HUDEP-2 (cell line): Measurements from ENCODE around the gene DNTT.

Experiments
- DNase-seq, 76 experiments: peaks; one replicate each; lab custom pipeline; 2025; ENCODE audit not compliant: unreplicated experiment in 76 of 76; lab: John Stamatoyannopoulos, UW

DNTT gene

GRCh38 chr10:96275685-96276418 lies 28.4 kb upstream of the DNTT start:
- no peak for DNase-seq

- DNase-seq = no peak
Measured at GRCh38 chr10:96276426-96276825, 27.8 kb upstream of the DNTT start.

GRCh38 chr10:96276831-96277230 lies 27.4 kb upstream of the DNTT start:
- no peak for DNase-seq

- DNase-seq = peak in 2 of 76 experiments; percentile 0 to 8
Measured at GRCh38 chr10:96279191-96279641, 25.0 kb upstream of the DNTT start.

GRCh38 chr10:96280859-96281258 lies 23.4 kb upstream of the DNTT start:
- no peak for DNase-seq

GRCh38 chr10:96281444-96282029 lies 22.7 kb upstream of the DNTT start:
- DNase-seq = no peak

- DNase-seq = no peak
Measured at GRCh38 chr10:96283351-96283750, 20.9 kb upstream of the DNTT start.

GRCh38 chr10:96283756-96284155 lies 20.5 kb upstream of the DNTT start:
- DNase-seq = no peak

- no peak for DNase-seq
Measured at GRCh38 chr10:96285331-96285752, 18.9 kb upstream of the DNTT start.

GRCh38 chr10:96287392-96288105 lies 16.7 kb upstream of the DNTT start:
- DNase-seq = no peak

GRCh38 chr10:96288151-96288621 lies 16.0 kb upstream of the DNTT start:
- no peak for DNase-seq

GRCh38 chr10:96289218-96289910 lies 14.9 kb upstream of the DNTT start:
- DNase-seq = no peak

- no peak for DNase-seq
Measured at GRCh38 chr10:96290368-96291133, 13.7 kb upstream of the DNTT start.

GRCh38 chr10:96292971-96293920 lies 11.0 kb upstream of the DNTT start:
- peak in 12 of 76 experiments; percentile 1 to 26 (median 4) for DNase-seq

GRCh38 chr10:96295475-96295874 lies 8.8 kb upstream of the DNTT start:
- DNase-seq = no peak

GRCh38 chr10:96297486-96297885 lies 6.7 kb upstream of the DNTT start:
- DNase-seq = no peak

GRCh38 chr10:96298362-96298761 lies 5.9 kb upstream of the DNTT start:
- DNase-seq = no peak

GRCh38 chr10:96299383-96299782 lies 4.9 kb upstream of the DNTT start:
- DNase-seq = no peak

GRCh38 chr10:96301616-96302015 lies 2.6 kb upstream of the DNTT start:
- DNase-seq = no peak
